ENCODE measurements around the gene NOL4L. TPM values are rescaled to one million over a fixed set of nuclear protein-coding genes. Genes with fewer than 3 reads are reported as not detected.

The NOL4L gene
- polyA plus RNA-seq, 1 donor (not counting 4 experiments of a cell fraction or from before 2014, with no cell fraction given), result 1.0 TPM

DNA sequence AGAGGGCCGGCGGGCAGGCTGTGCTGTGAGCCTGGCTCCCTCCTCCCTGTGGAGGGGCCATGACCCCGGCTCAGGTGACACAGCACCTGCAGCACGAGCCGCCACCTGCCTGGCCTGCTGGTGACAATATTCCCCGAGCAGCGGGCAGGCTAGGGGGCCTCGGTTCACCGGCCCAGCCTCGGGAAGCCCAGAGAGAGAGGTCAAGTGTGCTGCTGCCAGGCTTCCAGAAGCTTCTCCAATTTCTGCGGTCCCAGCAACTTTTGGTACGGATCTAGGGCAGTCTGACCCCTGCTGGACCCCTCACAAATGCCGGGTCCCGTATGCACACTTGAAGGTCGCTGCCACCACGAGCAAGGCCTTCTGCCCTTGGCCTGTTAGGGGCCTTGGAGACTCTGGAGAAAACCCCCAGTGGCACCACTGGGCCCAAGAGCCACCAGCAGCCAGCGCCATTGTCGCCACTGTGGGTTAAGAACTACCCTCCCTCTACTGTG is 38.6 kb upstream of the NOL4L start:
- dilution Hi-C loops (cut with MboI; ENCODE audit: extremely low pct_ligation_motif_present, low sequenced_read_pairs), result no loop called here
- H3K36me3 ChIP-seq (ENCODE audit: control insufficient read depth in 2 of 2, extremely low read depth in 1 of 2, insufficient read depth in 2 of 2, low read length in 2 of 2), result no peaks in the 10 kb centered on the region
- H3K27ac ChIP-seq (ENCODE audit: control insufficient read depth, insufficient read depth, low read length), result no peak overlapping the region
- TF ChIP-seq EZH2 (IDR thresholded peaks at IDR 0.05; ENCODE audit: low read length) (no peak), CTCF (optimal IDR thresholded peaks at IDR 0.05 in 1 of 3, IDR thresholded peaks at IDR 0.05 in 1 of 3, conservative IDR thresholded peaks at IDR 0.05 in 1 of 3; ENCODE audit: extremely low read depth in 1 of 3, insufficient read depth in 2 of 3, low read length in 3 of 3) (no peak)
- no peak overlapping the region for H3K4me3 ChIP-seq (ENCODE audit: control insufficient read depth in 2 of 3, extremely low read depth in 1 of 3, insufficient read depth in 2 of 3, low read depth in 1 of 3, low read length in 3 of 3)
- H3K9me1 ChIP-seq (ENCODE audit: control insufficient read depth, extremely low read depth, insufficient read depth, low read length), result no peaks in the 10 kb centered on the region
- H2AFZ ChIP-seq (ENCODE audit: control insufficient read depth, low read length), result no peak overlapping the region
- no peaks in the 10 kb centered on the region for H3K9me3 ChIP-seq (ENCODE audit: control insufficient read depth, low read depth, low read length)
- no peak for FAIRE-seq
- no peak overlapping the region for H3K9ac ChIP-seq (ENCODE audit: control insufficient read depth, extremely low read depth, insufficient read depth, low read length)
- H3K4me1 ChIP-seq (ENCODE audit: control insufficient read depth, extremely low read depth, insufficient read depth, low read length), result peaks cover 6% of the 10 kb centered on the region
- no peaks in the 10 kb centered on the region for H3K79me2 ChIP-seq (ENCODE audit: control insufficient read depth, insufficient read depth, low read length)
- no peaks in the 10 kb centered on the region for H4K20me1 ChIP-seq (ENCODE audit: control insufficient read depth, extremely low read depth, insufficient read depth, low read length)
- no peak overlapping the region for H3K4me2 ChIP-seq (ENCODE audit: control insufficient read depth, extremely low read depth, insufficient read depth, low read depth, low read length)
- peaks cover 22% of the 10 kb centered on the region for H3K27me3 ChIP-seq (ENCODE audit: control insufficient read depth, extremely low read depth, insufficient read depth, low read length)
- no peak for DNase-seq (ENCODE audit: low read depth, low spot score)

- no peak for DNase-seq (ENCODE audit: low read depth, low spot score)
- H3K79me2 ChIP-seq (ENCODE audit: control insufficient read depth, insufficient read depth, low read length), result no peaks in the 10 kb centered on the region
- H3K27me3 ChIP-seq (ENCODE audit: control insufficient read depth, extremely low read depth, insufficient read depth, low read length), result peaks cover 22% of the 10 kb centered on the region
- TF ChIP-seq EZH2 (IDR thresholded peaks at IDR 0.05; ENCODE audit: low read length) (no peak), CTCF (optimal IDR thresholded peaks at IDR 0.05 in 1 of 3, IDR thresholded peaks at IDR 0.05 in 1 of 3, conservative IDR thresholded peaks at IDR 0.05 in 1 of 3; ENCODE audit: extremely low read depth in 1 of 3, insufficient read depth in 2 of 3, low read length in 3 of 3) (no peak)
- H3K4me3 ChIP-seq (ENCODE audit: control insufficient read depth in 2 of 3, extremely low read depth in 1 of 3, insufficient read depth in 2 of 3, low read depth in 1 of 3, low read length in 3 of 3), result no peak overlapping the region
- no peaks in the 10 kb centered on the region for H3K9me1 ChIP-seq (ENCODE audit: control insufficient read depth, extremely low read depth, insufficient read depth, low read length)
- H3K4me2 ChIP-seq (ENCODE audit: control insufficient read depth, extremely low read depth, insufficient read depth, low read depth, low read length), result no peak overlapping the region
- H4K20me1 ChIP-seq (ENCODE audit: control insufficient read depth, extremely low read depth, insufficient read depth, low read length), result no peaks in the 10 kb centered on the region
- H3K36me3 ChIP-seq (ENCODE audit: control insufficient read depth in 2 of 2, extremely low read depth in 1 of 2, insufficient read depth in 2 of 2, low read length in 2 of 2), result no peaks in the 10 kb centered on the region
- H3K9me3 ChIP-seq (ENCODE audit: control insufficient read depth, low read depth, low read length), result no peaks in the 10 kb centered on the region
- no peak overlapping the region for H2AFZ ChIP-seq (ENCODE audit: control insufficient read depth, low read length)
- peaks cover 5% of the 10 kb centered on the region for H3K4me1 ChIP-seq (ENCODE audit: control insufficient read depth, extremely low read depth, insufficient read depth, low read length)
- no peak overlapping the region for H3K9ac ChIP-seq (ENCODE audit: control insufficient read depth, extremely low read depth, insufficient read depth, low read length)
- dilution Hi-C loops (cut with MboI; ENCODE audit: extremely low pct_ligation_motif_present, low sequenced_read_pairs), result no loop called here
- FAIRE-seq, result no peak
- H3K27ac ChIP-seq (ENCODE audit: control insufficient read depth, insufficient read depth, low read length), result no peak overlapping the region
Measured at GRCh38 chr20:32622585-32623468, 37.7 kb upstream of the NOL4L start.

All from keratinocyte (primary cell).